Stimulated activated CD8-positive, alpha-beta memory T cell treated with anti-CD3 and anti-CD28 coated beads, Interleukin-12 subunit alpha, Interleukin-12 subunit beta, amount 100 ng/mL, for 1 hour (primary cell): ENCODE measurements around the gene NEDD4L.
A peak's percentile ranks its signal among the peaks of the same experiment; 100 is the strongest.
"Not testable (repeated sequence)": the region's sequence is repeated elsewhere in the genome, so short reads cannot be mapped to it uniquely, and the experiment has no call there.

ENCODE experiments used
- DNase-seq: peaks from one replicate; pipeline ENCODE4 v3.0.0-alpha.2; 2020; ENCODE audit warnings: low read depth

Gene NEDD4L

DNA sequence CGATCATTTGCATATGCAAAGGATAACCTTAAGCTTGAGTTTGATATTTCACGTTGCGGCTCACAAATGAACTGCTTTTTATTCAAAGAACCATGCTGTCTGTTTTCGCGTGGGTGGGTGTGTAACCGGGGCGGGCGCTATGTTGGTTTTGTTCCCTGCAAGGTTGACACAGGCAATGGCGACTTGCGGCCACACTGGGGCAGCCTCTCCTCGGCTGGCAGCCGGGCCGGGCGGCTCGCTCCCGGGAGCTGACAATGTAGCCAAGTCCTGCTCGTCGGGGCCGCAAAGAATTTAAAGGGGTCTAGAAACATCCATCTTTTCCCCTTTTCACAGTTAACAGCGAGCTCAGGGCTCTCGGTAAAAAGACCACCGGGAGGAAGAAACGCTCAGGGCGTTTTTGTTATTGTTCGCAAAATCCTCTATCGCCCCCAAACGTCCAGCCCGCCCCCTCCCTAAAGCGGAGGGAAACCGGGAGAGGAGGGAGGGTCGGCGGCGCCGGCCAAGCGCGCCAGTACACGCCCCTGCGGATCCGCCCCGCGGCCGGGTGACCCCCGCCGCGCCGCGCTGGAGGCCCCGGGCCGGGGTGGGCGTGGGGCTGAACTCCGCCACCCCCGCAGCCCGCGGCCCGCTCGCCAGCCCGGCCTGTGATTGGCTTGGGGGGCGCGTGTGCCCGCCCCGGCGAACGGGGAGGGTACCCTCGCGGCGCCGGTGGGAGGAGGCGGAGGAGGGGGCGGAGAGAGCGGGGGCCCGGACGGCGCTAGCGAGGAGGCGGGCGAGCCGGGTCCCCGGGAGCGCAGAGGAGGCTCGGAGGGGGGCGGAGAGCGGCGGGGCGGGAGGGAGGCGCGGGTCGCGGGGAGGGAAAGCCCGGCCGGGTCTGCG is at the start of gene NEDD4L:
Gene NEDD4L (plus strand): TSS at position 736 of the 879 bp plus-strand sequence. CDS start 435 bp downstream, outside the sequence.
- DNase-seq, result peak; percentile 58

DNA sequence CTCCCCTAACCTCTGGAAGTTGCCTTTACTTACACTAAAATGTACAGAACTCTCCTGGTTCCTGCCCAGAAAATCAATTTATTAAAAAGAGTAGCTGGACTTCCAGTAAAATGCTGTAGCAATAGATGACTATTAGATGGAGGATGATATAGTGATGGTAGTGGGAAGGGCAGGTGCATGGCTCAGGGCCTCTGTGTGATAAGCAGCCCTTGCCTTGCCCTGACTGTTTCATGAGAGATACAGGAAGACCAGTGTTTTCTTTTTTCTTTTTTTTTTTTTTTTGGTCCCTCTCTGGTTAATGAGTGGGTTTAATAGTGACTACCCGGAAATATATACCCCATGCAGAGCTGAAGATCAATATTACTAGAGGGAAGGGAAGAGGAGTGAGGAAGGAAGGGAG is 48.7 kb upstream of the NEDD4L start:
- DNase-seq, result no peak

DNA sequence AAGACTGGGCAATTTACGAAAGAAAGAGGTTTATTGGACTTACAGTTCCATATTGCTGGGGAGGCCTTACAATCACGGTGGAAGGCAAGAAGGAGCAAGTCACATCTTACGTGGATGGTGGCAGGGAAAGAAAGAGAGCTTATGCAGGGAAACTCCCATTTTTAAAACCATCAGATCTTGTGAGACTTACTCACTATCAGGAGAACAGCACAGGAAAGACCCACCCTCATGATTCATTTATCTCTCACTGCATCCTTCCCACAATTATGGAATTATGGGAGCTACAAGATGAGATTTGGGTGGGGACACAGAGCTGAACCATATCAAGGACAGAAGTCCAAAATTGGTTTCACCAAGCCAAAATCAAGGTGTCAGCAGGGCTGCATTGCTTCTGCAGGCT is 47.1 kb upstream of the NEDD4L start:
- not testable (repeated sequence) for DNase-seq

GRCh38 chr18:57997820-57998219 is 46.2 kb upstream of the NEDD4L start:
- no peak for DNase-seq

- DNase-seq, result no peak
Measured at GRCh38 chr18:57998461-57998860, 45.6 kb upstream of the NEDD4L start.

- no peak for DNase-seq
Measured at GRCh38 chr18:58004317-58004716, 39.7 kb upstream of the NEDD4L start.

- DNase-seq, result no peak
Measured at GRCh38 chr18:58005011-58005410, 39.0 kb upstream of the NEDD4L start.

DNA sequence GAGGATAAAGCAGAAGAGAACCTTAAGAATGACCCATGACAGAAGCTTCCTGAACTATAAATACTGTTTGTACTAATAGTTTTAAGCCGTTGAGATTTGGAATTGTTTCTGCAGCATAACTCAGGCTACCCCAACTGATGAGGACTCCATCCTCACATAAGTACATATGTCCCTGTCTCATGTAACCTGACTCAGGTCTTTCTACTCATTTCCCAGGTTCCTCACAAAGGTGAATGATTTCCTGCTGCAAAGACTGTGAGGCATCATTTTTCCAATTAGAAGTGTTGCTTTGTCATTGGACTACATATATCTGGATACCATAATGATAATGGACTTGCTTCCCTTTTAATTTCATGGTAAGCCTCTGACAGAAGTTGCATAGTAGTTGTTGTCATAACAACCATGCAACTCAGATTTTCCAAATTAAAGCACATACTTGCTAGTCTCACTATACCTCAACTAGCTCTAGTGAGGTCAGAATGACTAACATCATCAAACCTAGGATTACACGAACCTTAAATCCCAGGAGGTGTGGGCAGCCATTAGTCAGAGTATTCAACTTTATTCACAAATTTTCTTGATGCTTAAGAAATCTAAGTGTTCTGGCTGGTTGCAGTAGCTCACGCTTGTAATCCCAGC is 38.0 kb upstream of the NEDD4L start:
- DNase-seq, result no peak

GRCh38 chr18:58009166-58009565 is 34.9 kb upstream of the NEDD4L start:
- no peak for DNase-seq

- no peak for DNase-seq
Measured at GRCh38 chr18:58010265-58010664, 33.8 kb upstream of the NEDD4L start.

DNA sequence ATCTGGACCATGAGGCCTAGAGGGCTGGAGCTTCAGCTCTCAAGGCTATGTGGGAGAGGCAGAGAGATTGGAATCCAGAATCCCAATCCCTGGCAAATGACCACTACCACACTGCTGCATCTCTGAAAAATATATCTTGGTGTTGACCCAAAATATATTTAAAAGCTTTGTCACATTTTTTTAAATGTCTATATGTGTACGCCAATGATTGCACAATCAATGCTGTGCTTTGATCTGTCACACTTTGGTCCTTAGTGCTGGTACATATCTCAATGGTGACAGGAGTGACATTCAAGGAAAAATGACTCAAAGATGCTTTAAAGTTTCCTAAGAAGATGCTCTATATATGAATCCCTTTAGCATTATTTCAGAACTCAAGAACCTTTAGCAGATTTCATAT is 31.7 kb upstream of the NEDD4L start:
- DNase-seq, result no peak

- no peak for DNase-seq
Measured at GRCh38 chr18:58013241-58014211, 30.5 kb upstream of the NEDD4L start.

- DNase-seq, result no peak
Measured at GRCh38 chr18:58015065-58015780, 28.8 kb upstream of the NEDD4L start.

- no peak for DNase-seq
Measured at GRCh38 chr18:58017267-58017666, 26.8 kb upstream of the NEDD4L start.

- DNase-seq, result no peak
Measured at GRCh38 chr18:58020567-58021107, 23.4 kb upstream of the NEDD4L start.

GRCh38 chr18:58021504-58021903 is 22.5 kb upstream of the NEDD4L start:
- DNase-seq, result no peak

DNA sequence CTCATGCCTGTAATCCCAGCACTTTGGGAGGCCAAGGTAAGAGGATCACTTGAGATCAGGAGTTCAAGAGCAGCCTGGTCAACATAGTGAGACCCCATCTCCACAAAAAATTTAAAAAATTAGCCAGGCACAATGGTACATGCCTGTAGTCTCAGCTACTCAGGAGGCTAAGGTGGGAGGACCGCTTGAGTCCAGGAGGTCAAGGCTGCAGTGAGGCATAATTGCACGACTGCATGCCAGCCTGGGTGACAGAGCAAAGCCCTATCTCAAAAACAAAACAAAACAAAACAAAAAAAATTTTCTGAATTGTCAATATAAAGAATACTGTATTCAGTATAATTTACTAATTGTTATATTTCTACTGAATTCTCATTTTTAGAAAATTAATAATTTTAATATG is 20.9 kb upstream of the NEDD4L start:
- DNase-seq, result no peak

GRCh38 chr18:58024139-58024538 is 19.9 kb upstream of the NEDD4L start:
- DNase-seq, result no peak

GRCh38 chr18:58025205-58025604 is 18.8 kb upstream of the NEDD4L start:
- DNase-seq, result no peak

- no peak for DNase-seq
Measured at GRCh38 chr18:58025733-58026132, 18.3 kb upstream of the NEDD4L start.

GRCh38 chr18:58026395-58026794 is 17.6 kb upstream of the NEDD4L start:
- no peak for DNase-seq
